ENCODE data around the gene NPAT. TPM values are rescaled to one million over a fixed set of nuclear protein-coding genes. Genes with fewer than 3 reads are reported as not detected.
A peak's percentile ranks its signal among the peaks of the same experiment; 100 is the strongest.

The NPAT gene
- total and polyA plus RNA-seq, 9 of the 15 experiments (the other 6 are each of a cell fraction or from before 2014, with no cell fraction given), result 8.8 to 30.0 (median 22.1) TPM

DNA sequence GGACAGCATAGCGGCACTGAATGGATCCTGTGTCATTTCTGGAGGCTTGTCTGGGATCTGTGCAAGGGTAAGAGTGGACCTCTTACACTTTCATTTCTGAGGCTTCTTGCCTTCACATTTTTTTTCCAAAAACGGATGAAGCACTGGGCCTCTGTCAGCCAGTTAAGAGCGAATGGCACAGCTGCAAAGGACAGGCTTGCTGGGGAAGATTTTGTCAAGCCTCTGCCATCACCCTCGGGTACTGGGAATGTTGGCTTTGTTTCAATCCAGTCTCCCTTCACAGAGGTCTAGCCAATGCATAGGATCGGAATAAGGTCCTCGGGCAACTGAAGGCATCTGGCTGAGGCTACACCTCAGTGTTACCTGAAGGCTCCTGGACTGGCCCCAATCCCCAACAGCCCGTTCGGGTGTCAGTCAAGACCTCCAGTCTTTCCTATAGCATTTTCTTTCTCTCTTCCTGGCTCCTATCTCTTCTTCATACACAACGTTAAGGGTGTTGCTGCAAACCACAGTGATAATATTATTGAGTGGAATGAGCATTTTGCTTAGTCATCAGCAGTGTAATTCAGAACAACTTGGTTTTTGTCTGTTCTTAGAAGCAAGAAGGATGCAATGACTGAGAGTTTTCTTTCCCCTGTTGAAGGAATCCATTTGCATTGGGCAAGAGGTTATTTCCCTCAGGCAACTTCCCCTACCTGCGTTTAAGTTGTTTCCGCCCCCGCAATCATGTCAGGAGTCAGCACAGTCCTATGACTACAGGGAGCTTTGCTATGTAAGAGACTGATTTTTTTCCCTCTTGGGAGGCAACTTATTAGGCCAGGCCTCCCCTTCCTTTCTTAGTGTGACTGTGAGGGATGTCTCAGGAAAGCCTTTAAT is 22.8 kb downstream of the NPAT start (continued):
- TF ChIP-seq CHD4 (IDR thresholded peaks at IDR 0.05; ENCODE audit: insufficient read depth, insufficient replicate concordance, low read depth, low read length, poor library complexity, severe bottlenecking) (no peak), ZNF347 (CRISPR knock-in tag; IDR thresholded peaks at IDR 0.05; ENCODE audit: low read depth) (no peak), HDAC3 (IDR thresholded peaks at IDR 0.05; ENCODE audit: borderline replicate concordance, partially characterized antibody) (peak; percentile 34), SMARCA4 (IDR thresholded peaks at IDR 0.05) (peak; percentile 76), ZNF445 (CRISPR knock-in tag; IDR thresholded peaks at IDR 0.05; ENCODE audit: low read depth) (no peak), HNRNPL (IDR thresholded peaks at IDR 0.05; ENCODE audit: low read depth, low read length) (no peak), ZNF184 (CRISPR knock-in tag; IDR thresholded peaks at IDR 0.05) (no peak), RAD21 (CRISPR knock-in tag; conservative IDR thresholded peaks at IDR 0.05 in 1 of 2, IDR thresholded peaks at IDR 0.05 in 1 of 2) (no peak), ZNF217 (CRISPR knock-in tag; IDR thresholded peaks at IDR 0.05) (no peak), ZNF224 (CRISPR knock-in tag; IDR thresholded peaks at IDR 0.05) (no peak), TRIM28 (IDR thresholded peaks at IDR 0.05) (peak; percentile 54; the same call in 1 of the 2 replicates), NUFIP1 (IDR thresholded peaks at IDR 0.05; ENCODE audit: partially characterized antibody) (no peak), ZNF134 (CRISPR knock-in tag; conservative IDR thresholded peaks at IDR 0.05) (no peak), HMG20A (CRISPR knock-in tag; conservative IDR thresholded peaks at IDR 0.05) (no peak), SREBF2 (CRISPR knock-in tag; IDR thresholded peaks at IDR 0.05) (no peak), MYNN (IDR thresholded peaks at IDR 0.05) (no peak), MYNN (CRISPR knock-in tag; IDR thresholded peaks at IDR 0.05) (no peak), FOXJ3 (CRISPR knock-in tag; IDR thresholded peaks at IDR 0.05) (no peak)
- TF ChIP-seq, protein P1, sequence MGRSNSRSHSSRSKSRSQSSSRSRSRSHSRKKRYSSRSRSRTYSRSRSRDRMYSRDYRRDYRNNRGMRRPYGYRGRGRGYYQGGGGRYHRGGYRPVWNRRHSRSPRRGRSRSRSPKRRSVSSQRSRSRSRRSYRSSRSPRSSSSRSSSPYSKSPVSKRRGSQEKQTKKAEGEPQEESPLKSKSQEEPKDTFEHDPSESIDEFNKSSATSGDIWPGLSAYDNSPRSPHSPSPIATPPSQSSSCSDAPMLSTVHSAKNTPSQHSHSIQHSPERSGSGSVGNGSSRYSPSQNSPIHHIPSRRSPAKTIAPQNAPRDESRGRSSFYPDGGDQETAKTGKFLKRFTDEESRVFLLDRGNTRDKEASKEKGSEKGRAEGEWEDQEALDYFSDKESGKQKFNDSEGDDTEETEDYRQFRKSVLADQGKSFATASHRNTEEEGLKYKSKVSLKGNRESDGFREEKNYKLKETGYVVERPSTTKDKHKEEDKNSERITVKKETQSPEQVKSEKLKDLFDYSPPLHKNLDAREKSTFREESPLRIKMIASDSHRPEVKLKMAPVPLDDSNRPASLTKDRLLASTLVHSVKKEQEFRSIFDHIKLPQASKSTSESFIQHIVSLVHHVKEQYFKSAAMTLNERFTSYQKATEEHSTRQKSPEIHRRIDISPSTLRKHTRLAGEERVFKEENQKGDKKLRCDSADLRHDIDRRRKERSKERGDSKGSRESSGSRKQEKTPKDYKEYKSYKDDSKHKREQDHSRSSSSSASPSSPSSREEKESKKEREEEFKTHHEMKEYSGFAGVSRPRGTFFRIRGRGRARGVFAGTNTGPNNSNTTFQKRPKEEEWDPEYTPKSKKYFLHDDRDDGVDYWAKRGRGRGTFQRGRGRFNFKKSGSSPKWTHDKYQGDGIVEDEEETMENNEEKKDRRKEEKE (IDR thresholded peaks at IDR 0.05; ENCODE audit: borderline replicate concordance in 1 of 2, control insufficient read depth in 1 of 2, low read depth in 2 of 2, low read length in 1 of 2), result no peak
- TF ChIP-seq, protein P2, sequence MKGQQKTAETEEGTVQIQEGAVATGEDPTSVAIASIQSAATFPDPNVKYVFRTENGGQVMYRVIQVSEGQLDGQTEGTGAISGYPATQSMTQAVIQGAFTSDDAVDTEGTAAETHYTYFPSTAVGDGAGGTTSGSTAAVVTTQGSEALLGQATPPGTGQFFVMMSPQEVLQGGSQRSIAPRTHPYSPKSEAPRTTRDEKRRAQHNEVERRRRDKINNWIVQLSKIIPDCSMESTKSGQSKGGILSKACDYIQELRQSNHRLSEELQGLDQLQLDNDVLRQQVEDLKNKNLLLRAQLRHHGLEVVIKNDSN (CRISPR knock-in tag; IDR thresholded peaks at IDR 0.05), result no peak
- TF ChIP-seq, protein P3, sequence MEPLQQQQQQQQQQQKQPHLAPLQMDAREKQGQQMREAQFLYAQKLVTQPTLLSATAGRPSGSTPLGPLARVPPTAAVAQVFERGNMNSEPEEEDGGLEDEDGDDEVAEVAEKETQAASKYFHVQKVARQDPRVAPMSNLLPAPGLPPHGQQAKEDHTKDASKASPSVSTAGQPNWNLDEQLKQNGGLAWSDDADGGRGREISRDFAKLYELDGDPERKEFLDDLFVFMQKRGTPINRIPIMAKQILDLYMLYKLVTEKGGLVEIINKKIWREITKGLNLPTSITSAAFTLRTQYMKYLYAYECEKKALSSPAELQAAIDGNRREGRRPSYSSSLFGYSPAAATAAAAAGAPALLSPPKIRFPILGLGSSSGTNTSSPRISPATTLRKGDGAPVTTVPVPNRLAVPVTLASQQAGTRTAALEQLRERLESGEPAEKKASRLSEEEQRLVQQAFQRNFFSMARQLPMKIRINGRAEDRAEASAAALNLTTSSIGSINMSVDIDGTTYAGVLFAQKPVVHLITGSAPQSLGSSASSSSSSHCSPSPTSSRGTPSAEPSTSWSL (CRISPR knock-in tag; IDR thresholded peaks at IDR 0.05; ENCODE audit: borderline replicate concordance), result no peak
- TF ChIP-seq, protein P4, sequence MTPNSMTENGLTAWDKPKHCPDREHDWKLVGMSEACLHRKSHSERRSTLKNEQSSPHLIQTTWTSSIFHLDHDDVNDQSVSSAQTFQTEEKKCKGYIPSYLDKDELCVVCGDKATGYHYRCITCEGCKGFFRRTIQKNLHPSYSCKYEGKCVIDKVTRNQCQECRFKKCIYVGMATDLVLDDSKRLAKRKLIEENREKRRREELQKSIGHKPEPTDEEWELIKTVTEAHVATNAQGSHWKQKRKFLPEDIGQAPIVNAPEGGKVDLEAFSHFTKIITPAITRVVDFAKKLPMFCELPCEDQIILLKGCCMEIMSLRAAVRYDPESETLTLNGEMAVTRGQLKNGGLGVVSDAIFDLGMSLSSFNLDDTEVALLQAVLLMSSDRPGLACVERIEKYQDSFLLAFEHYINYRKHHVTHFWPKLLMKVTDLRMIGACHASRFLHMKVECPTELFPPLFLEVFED (CRISPR knock-in tag; conservative IDR thresholded peaks at IDR 0.05), result no peak

Data from K562 (cell line).